ENCODE results near the gene EYS.

The EYS gene

DNA sequence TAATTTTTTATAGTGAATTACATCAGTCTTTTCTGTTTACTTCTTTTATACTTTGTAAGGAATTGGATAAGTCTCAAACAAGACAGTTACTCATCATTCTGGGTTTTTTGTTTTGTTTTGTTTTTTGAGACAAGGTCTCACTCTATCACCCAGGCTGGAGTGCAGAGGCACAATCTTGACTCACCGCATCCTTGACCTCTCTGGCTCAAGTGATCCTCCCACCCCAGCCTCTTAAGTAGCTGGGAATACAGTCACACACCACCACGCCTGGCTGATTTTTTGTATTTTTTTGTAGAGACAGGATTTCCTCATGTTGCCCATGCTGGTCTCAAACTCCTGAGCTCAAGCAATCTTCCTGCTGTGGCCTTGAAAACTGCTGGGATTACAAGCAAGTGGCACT lies 524.3 kb downstream of the EYS start:
- H4K20me1 ChIP-seq (ENCODE audit: control insufficient read depth, insufficient read depth, low read depth, low read length): no peaks in the 10 kb centered on the region
- no peak overlapping the region for H3K27ac ChIP-seq (ENCODE audit: low read depth, low read length)
- H3K9me3 ChIP-seq (ENCODE audit: control insufficient read depth, insufficient read depth, low read length): no peaks in the 10 kb centered on the region
- no peaks in the 10 kb centered on the region for H3K9me2 ChIP-seq (replicated peaks; ENCODE audit: control insufficient read depth, low read length)
- no peaks in the 10 kb centered on the region for H3K36me3 ChIP-seq (ENCODE audit: control insufficient read depth, low read length)
- TF ChIP-seq CTCF (IDR thresholded peaks at IDR 0.05; ENCODE audit: low read depth, low read length, poor library complexity, severe bottlenecking): no peak
- TF ChIP-seq EZH2phosphoT487 (IDR thresholded peaks at IDR 0.05; ENCODE audit: borderline replicate concordance, low read length): no peak
- no peak overlapping the region for H3K4me3 ChIP-seq (ENCODE audit: low read length)
- H3K4me1 ChIP-seq (ENCODE audit: control insufficient read depth, low read length): no peaks in the 10 kb centered on the region
- no peaks in the 10 kb centered on the region for H3F3A ChIP-seq (ENCODE audit: control insufficient read depth, insufficient read depth)
- no peak overlapping the region for H3K4me2 ChIP-seq (ENCODE audit: low read length)
- no peaks in the 10 kb centered on the region for H3K27me3 ChIP-seq (ENCODE audit: control insufficient read depth, low read length)
- H3K79me2 ChIP-seq (ENCODE audit: control insufficient read depth, low read length): no peaks in the 10 kb centered on the region

- Histone ChIP-seq H3K9me3 (ENCODE audit: control insufficient read depth, insufficient read depth, low read length) (no peaks in the 10 kb centered on the region), H3K79me2 (ENCODE audit: control insufficient read depth, low read length) (no peaks in the 10 kb centered on the region), H3K27me3 (ENCODE audit: control insufficient read depth, low read length) (no peaks in the 10 kb centered on the region), H3F3A (ENCODE audit: control insufficient read depth, insufficient read depth) (no peaks in the 10 kb centered on the region), H3K36me3 (ENCODE audit: control insufficient read depth, low read length) (no peaks in the 10 kb centered on the region), H3K9me2 (replicated peaks; ENCODE audit: control insufficient read depth, low read length) (no peaks in the 10 kb centered on the region), H3K4me2 (ENCODE audit: low read length) (no peak overlapping the region), H3K4me3 (ENCODE audit: low read length) (no peak overlapping the region), H4K20me1 (ENCODE audit: control insufficient read depth, insufficient read depth, low read depth, low read length) (no peaks in the 10 kb centered on the region), H3K4me1 (ENCODE audit: control insufficient read depth, low read length) (no peaks in the 10 kb centered on the region), H3K27ac (ENCODE audit: low read depth, low read length) (no peak overlapping the region)
- no peak for TF ChIP-seq EZH2phosphoT487 (IDR thresholded peaks at IDR 0.05; ENCODE audit: borderline replicate concordance, low read length)
- TF ChIP-seq CTCF (IDR thresholded peaks at IDR 0.05; ENCODE audit: low read depth, low read length, poor library complexity, severe bottlenecking): no peak
Measured at GRCh38 chr6:65170273-65170672, 536.8 kb downstream of the EYS start.

DNA sequence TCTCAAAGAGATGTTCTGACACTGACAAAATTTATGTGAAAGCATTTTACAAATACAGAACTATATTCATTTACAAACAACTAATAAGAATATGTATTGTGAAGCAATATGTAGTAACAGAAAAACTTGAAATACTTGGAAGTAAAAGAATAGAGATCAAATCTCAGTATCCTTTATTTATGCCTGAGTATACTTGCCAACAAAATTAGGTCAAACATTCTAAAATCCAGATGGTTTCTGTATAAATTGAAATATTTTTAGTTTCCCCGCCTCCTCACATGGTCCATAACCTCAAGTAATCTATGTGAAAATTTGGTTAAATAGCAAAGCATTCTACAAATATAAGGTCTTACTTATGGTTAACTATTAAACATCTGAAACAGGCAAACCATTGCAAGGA lies 545.4 kb downstream of the EYS start:
- TF ChIP-seq CTCF (IDR thresholded peaks at IDR 0.05; ENCODE audit: low read depth, low read length, poor library complexity, severe bottlenecking) (no peak), EZH2phosphoT487 (IDR thresholded peaks at IDR 0.05; ENCODE audit: borderline replicate concordance, low read length) (no peak)
- H3K27me3 ChIP-seq (ENCODE audit: control insufficient read depth, low read length): no peaks in the 10 kb centered on the region

GRCh38 chr6:65157025-65157424 lies 550.0 kb downstream of the EYS start:
- Histone ChIP-seq H3K4me1 (ENCODE audit: control insufficient read depth, low read length) (no peaks in the 10 kb centered on the region), H4K20me1 (ENCODE audit: control insufficient read depth, insufficient read depth, low read depth, low read length) (no peaks in the 10 kb centered on the region), H3F3A (ENCODE audit: control insufficient read depth, insufficient read depth) (no peaks in the 10 kb centered on the region), H3K9me3 (ENCODE audit: control insufficient read depth, insufficient read depth, low read length) (no peaks in the 10 kb centered on the region), H3K9me2 (replicated peaks; ENCODE audit: control insufficient read depth, low read length) (no peaks in the 10 kb centered on the region), H3K4me2 (ENCODE audit: low read length) (no peak overlapping the region), H3K27me3 (ENCODE audit: control insufficient read depth, low read length) (no peaks in the 10 kb centered on the region), H3K4me3 (ENCODE audit: low read length) (no peak overlapping the region), H3K36me3 (ENCODE audit: control insufficient read depth, low read length) (no peaks in the 10 kb centered on the region), H3K79me2 (ENCODE audit: control insufficient read depth, low read length) (no peaks in the 10 kb centered on the region), H3K27ac (ENCODE audit: low read depth, low read length) (no peak overlapping the region)
- TF ChIP-seq CTCF (IDR thresholded peaks at IDR 0.05; ENCODE audit: low read depth, low read length, poor library complexity, severe bottlenecking) (no peak), EZH2phosphoT487 (IDR thresholded peaks at IDR 0.05; ENCODE audit: borderline replicate concordance, low read length) (no peak)

More for the DNA sequence above, 545.4 kb downstream of the EYS start:
- H3K4me1 ChIP-seq (ENCODE audit: control insufficient read depth, low read length): no peaks in the 10 kb centered on the region
- no peaks in the 10 kb centered on the region for H3K36me3 ChIP-seq (ENCODE audit: control insufficient read depth, low read length)
- no peaks in the 10 kb centered on the region for H3K9me3 ChIP-seq (ENCODE audit: control insufficient read depth, insufficient read depth, low read length)
- no peaks in the 10 kb centered on the region for H3K79me2 ChIP-seq (ENCODE audit: control insufficient read depth, low read length)
- no peak overlapping the region for H3K4me2 ChIP-seq (ENCODE audit: low read length)
- no peaks in the 10 kb centered on the region for H3F3A ChIP-seq (ENCODE audit: control insufficient read depth, insufficient read depth)
- H3K27ac ChIP-seq (ENCODE audit: low read depth, low read length): no peak overlapping the region
- H4K20me1 ChIP-seq (ENCODE audit: control insufficient read depth, insufficient read depth, low read depth, low read length): no peaks in the 10 kb centered on the region
- no peak overlapping the region for H3K4me3 ChIP-seq (ENCODE audit: low read length)
- H3K9me2 ChIP-seq (replicated peaks; ENCODE audit: control insufficient read depth, low read length): no peaks in the 10 kb centered on the region
